ENCODE measurements around the gene HHATL.

- TF ChIP-seq POLR2A (IDR thresholded peaks at IDR 0.05) (no peak), CTCF (IDR thresholded peaks at IDR 0.05) (no peak), EP300 (IDR thresholded peaks at IDR 0.05) (no peak)
Measured at GRCh38 chr3:42673082-42673481, 29.5 kb downstream of the HHATL start.

Measured in ovary (tissue), 3 donors.